HCT116 (cell line): ENCODE results near the gene SLC29A1. TPM values are rescaled to one million over a fixed set of nuclear protein-coding genes. Genes with fewer than 3 reads are reported as not detected.

Experiments
- ATAC-seq: fragments of 200-7000 bp; cut with Tn5 transposase; 2 replicates; pipeline ENCODE4 v1.9.1; 2020; ENCODE audit warnings: mild to moderate bottlenecking, moderate library complexity
- BruUV-seq: library from RNA; stranded (reverse); fragments of 400-500 nt; replicated peaks from 2 replicates; lab custom pipeline; 2021; lab: Mats Ljungman, UMichigan
- CTCF ChIA-PET: fragments of 300-600 bp; sonication (Branson Sonifier 250); formaldehyde crosslinking; loops from one replicate; lab custom pipeline; 2021; ENCODE audit warnings: antibody characterized with exemption; lab: Charles Lee
- POLR2A ChIA-PET: fragments of 300-600, 350-600 bp; sonication (Branson Sonifier 250); formaldehyde crosslinking; loops from one replicate; lab custom pipeline; 2021; ENCODE audit warnings: antibody characterized with exemption; lab: Charles Lee
- RAD21 ChIA-PET, 2 experiments: fragments of 300-600 bp; sonication (Branson Sonifier 250); formaldehyde crosslinking; loops; one replicate each; lab custom pipeline; 2023; ENCODE audit warnings: low total read pairs in 2 of 2; ENCODE audit not compliant: uncharacterized antibody in 2 of 2, unreplicated experiment in 2 of 2, low non-redundant PET in 1 of 2; lab: Charles Lee
- DNase-seq: peaks from one replicate; pipeline ENCODE4 v3.0.0-alpha.2; 2010; ENCODE audit warnings: low read depth, low spot score
- H2AFZ ChIP-seq: fragments of 200-600 bp; shearing (Covaris generic), sonication (generic); 2 replicates; pipeline ENCODE4 v1.6.1; 2017; ENCODE audit warnings: low read depth, mixed run types, mixed read lengths, antibody characterized with exemption, low read length; ENCODE audit not compliant: poor library complexity, severe bottlenecking
- H3K27ac ChIP-seq: 2 replicates; pipeline ENCODE4 v1.5.1; 2012; ENCODE audit warnings: low read depth, low read length
- H3K27me3 ChIP-seq: fragments of 200-600 bp; sonication (generic); 2 replicates; pipeline ENCODE4 v1.6.1; 2016; ENCODE audit warnings: mixed run types, low read length, mixed read lengths; ENCODE audit not compliant: insufficient read depth
- H3K36me3 ChIP-seq, 2 experiments: fragments of 200-500 bp in 1 of 2; fragments of 200-600 bp in 1 of 2; sonication (Bioruptor generic) in 1 of 2; sonication (generic) in 1 of 2; 2 replicates each; pipeline versions ENCODE4 v1.5.1 to v1.6.1; 2014 to 2016; ENCODE audit warnings: low read length in 2 of 2, inconsistent platforms in 1 of 2, mixed read lengths in 1 of 2, mixed run types in 1 of 2; ENCODE audit not compliant: insufficient read depth in 2 of 2, control insufficient read depth in 1 of 2
- H3K4me1 ChIP-seq, 2 experiments: fragments of 200-600 bp in 1 of 2; sonication (generic) in 1 of 2; 2 replicates each; pipeline versions ENCODE4 v1.5.1 to v1.6.1; 2012 to 2017; ENCODE audit warnings: low read length in 2 of 2, inconsistent platforms in 1 of 2, mild to moderate bottlenecking in 1 of 2, mixed read lengths in 1 of 2, mixed run types in 1 of 2, moderate library complexity in 1 of 2; ENCODE audit not compliant: insufficient read depth in 2 of 2, control insufficient read depth in 1 of 2
- H3K4me2 ChIP-seq: fragments of 200-600 bp; sonication (generic); 2 replicates; pipeline ENCODE4 v1.6.1; 2017; ENCODE audit warnings: mixed run types, low read length, mixed read lengths
- H3K4me3 ChIP-seq, 2 experiments: fragments of 200-600 bp in 1 of 2; sonication (generic) in 1 of 2; replicated peaks in 1 of 2; 2 replicates each; pipeline ENCODE4 v1.5.1; 2011 to 2016; ENCODE audit warnings: low read length in 2 of 2, control low read depth in 1 of 2, low read depth in 1 of 2, mild to moderate bottlenecking in 1 of 2, mixed read lengths in 1 of 2, mixed run types in 1 of 2
- H3K79me2 ChIP-seq: fragments of 200-600 bp; sonication (generic); 2 replicates; pipeline ENCODE4 v1.6.1; 2017; ENCODE audit warnings: mild to moderate bottlenecking, mixed run types, low read length, moderate library complexity, mixed read lengths; ENCODE audit not compliant: insufficient read depth
- H3K9ac ChIP-seq: fragments of 200-600 bp; sonication (generic); 2 replicates; pipeline ENCODE4 v1.6.1; 2016; ENCODE audit warnings: low read length, mixed read lengths
- H3K9me2 ChIP-seq: fragments of 200-600 bp; sonication (generic), shearing (Covaris generic); 2 replicates; pipeline ENCODE4 v1.6.1; 2017; ENCODE audit warnings: mixed run types, mild to moderate bottlenecking, moderate library complexity; ENCODE audit not compliant: insufficient read depth
- H3K9me3 ChIP-seq, 2 experiments: fragments of 200-500 bp in 1 of 2; fragments of 200-600 bp in 1 of 2; sonication (Bioruptor generic) in 1 of 2; sonication (generic) in 1 of 2; 2 replicates each; pipeline ENCODE4 v1.6.1; 2014 to 2017; ENCODE audit warnings: low read length in 2 of 2, mixed read lengths in 2 of 2, inconsistent platforms in 1 of 2, low read depth in 1 of 2, mild to moderate bottlenecking in 1 of 2, mixed run types in 1 of 2, moderate library complexity in 1 of 2; ENCODE audit not compliant: control insufficient read depth in 1 of 2, insufficient read depth in 1 of 2
- H4K20me1 ChIP-seq: fragments of 200-600 bp; sonication (generic), shearing (Covaris generic); 2 replicates; pipeline ENCODE4 v1.6.1; 2017; ENCODE audit warnings: mixed run types, mild to moderate bottlenecking, moderate library complexity; ENCODE audit not compliant: insufficient read depth
- EZH2 ChIP-seq: fragments of 200-600 bp; sonication (generic); IDR thresholded peaks from 2 replicates; pipeline ENCODE4 v1.6.1; 2017; ENCODE audit warnings: antibody characterized with exemption, mixed run types
- EZH2phosphoT487 ChIP-seq: fragments of 200-600 bp; IDR thresholded peaks from 2 replicates; pipeline ENCODE4 v1.6.1; 2018; ENCODE audit warnings: antibody characterized with exemption, borderline replicate concordance
- POLR2A ChIP-seq: IDR thresholded peaks from 2 replicates; pipeline ENCODE4 v1.7.0; 2011; ENCODE audit warnings: borderline replicate concordance; ENCODE audit not compliant: insufficient read depth, insufficient read length; ENCODE audit errors: extremely low read depth
- SIN3A ChIP-seq: IDR thresholded peaks from 2 replicates; pipeline ENCODE4 v1.6.1; 2012; ENCODE audit warnings: low read depth
- SP1 ChIP-seq: IDR thresholded peaks from 2 replicates; pipeline ENCODE4 v1.6.1; 2012; ENCODE audit warnings: low read depth
- SRF ChIP-seq: IDR thresholded peaks from 2 replicates; pipeline ENCODE4 v1.6.1; 2012; ENCODE audit warnings: low read depth
- TCF7L2 ChIP-seq: IDR thresholded peaks from 2 replicates; pipeline ENCODE4 v1.7.0; 2011; ENCODE audit warnings: borderline replicate concordance, inconsistent platforms; ENCODE audit not compliant: insufficient read depth, insufficient read length; ENCODE audit errors: extremely low read depth
- YY1 ChIP-seq: IDR thresholded peaks from 2 replicates; pipeline ENCODE4 v1.6.1; 2011; ENCODE audit warnings: low read length, low read depth, moderate library complexity, mild to moderate bottlenecking; ENCODE audit not compliant: insufficient replicate concordance; ENCODE audit errors: extremely low read depth
- ZNF274 ChIP-seq: fragments of 200-500 bp; sonication (Bioruptor generic); IDR thresholded peaks from 2 replicates; pipeline ENCODE4 v1.6.1; 2014; ENCODE audit warnings: mild to moderate bottlenecking, low read depth, low read length, inconsistent platforms
- intact Hi-C: fragments of 100-400 bp; cut with micrococcal nuclease; formaldehyde crosslinking; loops from 2 replicates; pipeline ENCODE4 v1.10.0; 2022
- total RNA-seq: library from RNA; stranded (reverse); gene quantifications from one replicate; pipeline ENCODE4 v1.2.1, GENCODE V29; 2021; ENCODE audit not compliant: unreplicated experiment
- TF ChIP-seq, protein P1 (sequence below): IDR thresholded peaks from 2 replicates; pipeline ENCODE4 v1.6.1; 2012; ENCODE audit warnings: low read depth
- TF ChIP-seq, protein P2 (sequence below): IDR thresholded peaks from 2 replicates; pipeline ENCODE4 v1.6.1; 2012
- TF ChIP-seq, protein P3 (sequence below): IDR thresholded peaks from 2 replicates; pipeline ENCODE4 v1.6.1; 2012

Gene SLC29A1
- total RNA-seq, 1 experiment from 2014 or later, result 67.6 TPM

DNA sequence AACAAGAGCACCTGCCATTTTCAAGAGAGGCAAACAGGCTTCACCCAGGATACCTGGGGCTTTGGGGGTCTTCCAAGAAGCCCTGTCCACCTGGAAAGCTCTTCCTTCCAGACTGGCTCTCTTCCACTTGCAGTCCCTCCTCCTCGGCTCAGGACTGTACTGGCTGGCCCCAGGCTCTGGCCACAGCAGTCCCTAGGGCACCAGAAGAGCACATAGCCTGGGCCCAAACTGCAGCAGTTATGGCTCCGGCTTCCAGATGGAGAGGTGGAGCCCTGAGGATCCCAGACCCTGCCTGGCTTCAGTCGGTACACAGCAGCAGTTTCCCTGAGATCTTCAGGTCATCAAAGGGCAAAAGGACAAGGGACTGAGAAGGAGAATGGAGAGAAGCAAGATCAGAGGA lies 35.5 kb downstream of the SLC29A1 start:
- intact Hi-C loops, result no loop called here
- Histone ChIP-seq H2AFZ (no peak overlapping the region), H3K36me3 (peaks cover 6 to 18% of the 10 kb centered on the region in 2 experiments; a peak in 3 of 4 replicates), H3K9me2 (no peaks in the 10 kb centered on the region), H3K79me2 (peaks cover 27% of the 10 kb centered on the region)
- POLR2A ChIA-PET, result no interaction called here
- TF ChIP-seq, protein P1, sequence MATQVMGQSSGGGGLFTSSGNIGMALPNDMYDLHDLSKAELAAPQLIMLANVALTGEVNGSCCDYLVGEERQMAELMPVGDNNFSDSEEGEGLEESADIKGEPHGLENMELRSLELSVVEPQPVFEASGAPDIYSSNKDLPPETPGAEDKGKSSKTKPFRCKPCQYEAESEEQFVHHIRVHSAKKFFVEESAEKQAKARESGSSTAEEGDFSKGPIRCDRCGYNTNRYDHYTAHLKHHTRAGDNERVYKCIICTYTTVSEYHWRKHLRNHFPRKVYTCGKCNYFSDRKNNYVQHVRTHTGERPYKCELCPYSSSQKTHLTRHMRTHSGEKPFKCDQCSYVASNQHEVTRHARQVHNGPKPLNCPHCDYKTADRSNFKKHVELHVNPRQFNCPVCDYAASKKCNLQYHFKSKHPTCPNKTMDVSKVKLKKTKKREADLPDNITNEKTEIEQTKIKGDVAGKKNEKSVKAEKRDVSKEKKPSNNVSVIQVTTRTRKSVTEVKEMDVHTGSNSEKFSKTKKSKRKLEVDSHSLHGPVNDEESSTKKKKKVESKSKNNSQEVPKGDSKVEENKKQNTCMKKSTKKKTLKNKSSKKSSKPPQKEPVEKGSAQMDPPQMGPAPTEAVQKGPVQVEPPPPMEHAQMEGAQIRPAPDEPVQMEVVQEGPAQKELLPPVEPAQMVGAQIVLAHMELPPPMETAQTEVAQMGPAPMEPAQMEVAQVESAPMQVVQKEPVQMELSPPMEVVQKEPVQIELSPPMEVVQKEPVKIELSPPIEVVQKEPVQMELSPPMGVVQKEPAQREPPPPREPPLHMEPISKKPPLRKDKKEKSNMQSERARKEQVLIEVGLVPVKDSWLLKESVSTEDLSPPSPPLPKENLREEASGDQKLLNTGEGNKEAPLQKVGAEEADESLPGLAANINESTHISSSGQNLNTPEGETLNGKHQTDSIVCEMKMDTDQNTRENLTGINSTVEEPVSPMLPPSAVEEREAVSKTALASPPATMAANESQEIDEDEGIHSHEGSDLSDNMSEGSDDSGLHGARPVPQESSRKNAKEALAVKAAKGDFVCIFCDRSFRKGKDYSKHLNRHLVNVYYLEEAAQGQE, result no peak
- TF ChIP-seq TCF7L2, result no peak
- TF ChIP-seq POLR2A, result no peak
- TF ChIP-seq, all 23 proteins: peak for 0
- Histone ChIP-seq H3K4me2 (no peak overlapping the region), H3K27ac (no peak overlapping the region), H3K4me1 (peaks cover 3 to 29% of the 10 kb centered on the region in 2 experiments), H3K9me3 (no peaks in the 10 kb centered on the region), H4K20me1 (peaks cover 11% of the 10 kb centered on the region; the same call in 1 of the 2 replicates), H3K27me3 (no peaks in the 10 kb centered on the region), H3K4me3 (no peak overlapping the region), H3K9ac (no peak overlapping the region)
- DNase-seq (no peak), ATAC-seq (no peak)
- no TSS peak for BruUV-seq
- ChIA-PET CTCF (no interaction called here), RAD21 (no interaction called here)

DNA sequence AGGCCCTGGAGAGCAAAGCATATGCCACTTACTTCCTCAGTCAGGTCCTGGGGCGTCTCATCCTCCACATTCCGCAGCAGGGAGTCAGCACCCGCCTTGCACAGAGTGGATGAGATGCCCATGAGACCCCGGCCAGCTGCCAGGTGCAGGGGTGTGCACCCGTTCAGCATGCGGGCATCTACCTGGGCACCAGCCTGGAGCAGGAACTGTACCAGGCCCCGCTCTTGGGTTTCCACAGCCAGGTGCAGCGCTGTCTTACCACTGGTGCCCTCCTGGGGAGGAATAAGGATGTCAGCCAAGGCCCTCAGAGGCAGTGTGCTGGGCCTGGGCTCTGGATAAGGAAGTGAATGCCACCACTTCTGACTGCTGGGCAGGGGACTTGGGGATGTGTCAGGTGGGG lies 36.6 kb downstream of the SLC29A1 start:
- Histone ChIP-seq H3K27me3 (no peaks in the 10 kb centered on the region), H3K9me2 (no peaks in the 10 kb centered on the region), H3K27ac (no peak overlapping the region), H3K9me3 (no peaks in the 10 kb centered on the region), H2AFZ (no peak overlapping the region), H3K4me1 (peaks cover 10 to 39% of the 10 kb centered on the region in 2 experiments), H3K4me2 (no peak overlapping the region), H3K79me2 (peaks cover 36% of the 10 kb centered on the region), H3K36me3 (peaks cover 4 to 10% of the 10 kb centered on the region in 2 experiments; a peak in 2 of 4 replicates), H4K20me1 (peaks cover 7% of the 10 kb centered on the region; the same call in 1 of the 2 replicates), H3K9ac (no peak overlapping the region), H3K4me3 (no peak overlapping the region)
- intact Hi-C loops, result no loop called here
- no TSS peak for BruUV-seq
- ChIA-PET CTCF (no interaction called here), RAD21 (no interaction called here), POLR2A (no interaction called here)
- TF ChIP-seq EZH2 (no peak), SIN3A (no peak), YY1 (no peak), EZH2phosphoT487 (no peak), ZNF274 (no peak), SRF (no peak), SP1 (no peak), TCF7L2 (no peak)
- TF ChIP-seq, protein P2, sequence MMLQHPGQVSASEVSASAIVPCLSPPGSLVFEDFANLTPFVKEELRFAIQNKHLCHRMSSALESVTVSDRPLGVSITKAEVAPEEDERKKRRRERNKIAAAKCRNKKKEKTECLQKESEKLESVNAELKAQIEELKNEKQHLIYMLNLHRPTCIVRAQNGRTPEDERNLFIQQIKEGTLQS, result no peak
- TF ChIP-seq, protein P3, sequence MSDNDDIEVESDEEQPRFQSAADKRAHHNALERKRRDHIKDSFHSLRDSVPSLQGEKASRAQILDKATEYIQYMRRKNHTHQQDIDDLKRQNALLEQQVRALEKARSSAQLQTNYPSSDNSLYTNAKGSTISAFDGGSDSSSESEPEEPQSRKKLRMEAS, result no peak
- ATAC-seq (no peak), DNase-seq (no peak)
